Measurements from ENCODE around the gene BARX1. TPM values are rescaled to one million over a fixed set of nuclear protein-coding genes. Genes with fewer than 3 reads are reported as not detected.

BARX1 gene
- not detected in 2 replicates for total RNA-seq

GRCh38 chr9:93955111-93955980 is at the start of gene BARX1:
TSS of gene BARX1 (minus strand) at chr9:93955355. CDS start at chr9:93955146, 209 bp downstream.

Other genes starting within 250 kb of the BARX1 start
- gene PTPDC1, start 129.1 kb upstream of the BARX1 start, total RNA-seq: 8.5 and 10.9 TPM in 2 replicates

All from hair follicle dermal papilla cell (primary cell).